Renal pelvis (tissue), 12 donors: ENCODE results near the gene SLC25A39. TPM values are rescaled to one million over a fixed set of nuclear protein-coding genes. Genes with fewer than 3 reads are reported as not detected.
"Not testable (repeated sequence)": the region's sequence is repeated elsewhere in the genome, so short reads cannot be mapped to it uniquely, and the experiment has no call there.

Source experiments
- DNase-seq: peaks from one replicate; pipeline ENCODE4 v3.0.0-alpha.2; 2013
- long read RNA-seq, 16 experiments: transcript quantifications; one replicate each; lab custom pipeline, GENCODE V29; 2026
- polyA plus RNA-seq, 3 donors: library from polyadenylated mRNA; unstranded; fragments of 120-200 nt; gene quantifications; one replicate each; pipeline ENCODE4 v1.2.1, GENCODE V29; 2013; ENCODE audit not compliant: insufficient read length in 3 of 3

SLC25A39 gene, protein sequence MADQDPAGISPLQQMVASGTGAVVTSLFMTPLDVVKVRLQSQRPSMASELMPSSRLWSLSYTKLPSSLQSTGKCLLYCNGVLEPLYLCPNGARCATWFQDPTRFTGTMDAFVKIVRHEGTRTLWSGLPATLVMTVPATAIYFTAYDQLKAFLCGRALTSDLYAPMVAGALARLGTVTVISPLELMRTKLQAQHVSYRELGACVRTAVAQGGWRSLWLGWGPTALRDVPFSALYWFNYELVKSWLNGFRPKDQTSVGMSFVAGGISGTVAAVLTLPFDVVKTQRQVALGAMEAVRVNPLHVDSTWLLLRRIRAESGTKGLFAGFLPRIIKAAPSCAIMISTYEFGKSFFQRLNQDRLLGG
- polyA plus RNA-seq, result 100 to 1,000 TPM; 107 to 135 (median 117) TPM
- long read RNA-seq, donor 1, transcript SLC25A39-201 (12 exons, 1,607 nt), result major isoform, 33 of 43 reads
- long read RNA-seq, donor 1, transcript SLC25A39-202 (12 exons, 1,565 nt), result minor isoform, 8 of 43 reads
- long read RNA-seq, donor 1, partial matches to known transcripts, result 0 of 43 reads
- long read RNA-seq, donor 1, other reads (novel, unspliced or antisense), result 0 of 43 reads
- long read RNA-seq, donor 2, transcript SLC25A39-201 (12 exons, 1,607 nt), result major isoform, 43 of 71 reads
- long read RNA-seq, donor 2, transcript SLC25A39-202 (12 exons, 1,565 nt), result minor isoform, 15 of 71 reads
- long read RNA-seq, donor 2, partial matches to known transcripts, result 7 of 71 reads
- long read RNA-seq, donor 2, other reads (novel, unspliced or antisense), result 0 of 71 reads
- long read RNA-seq, donor 3, transcript SLC25A39-201 (12 exons, 1,607 nt), result major isoform, 32 of 46 reads
- long read RNA-seq, donor 3, transcript SLC25A39-202 (12 exons, 1,565 nt), result minor isoform, 12 of 46 reads
- long read RNA-seq, donor 3, partial matches to known transcripts, result 0 of 46 reads
- long read RNA-seq, donor 3, other reads (novel, unspliced or antisense), result 0 of 46 reads
- long read RNA-seq, donor 4, transcript SLC25A39-202 (12 exons, 1,565 nt), result minor isoform, 13 of 46 reads
- long read RNA-seq, donor 4, transcript SLC25A39-201 (12 exons, 1,607 nt), result major isoform, 26 of 46 reads
- long read RNA-seq, donor 4, partial matches to known transcripts, result 0 of 46 reads
- long read RNA-seq, donor 4, other reads (novel, unspliced or antisense), result 0 of 46 reads
- long read RNA-seq, donor 5, transcript SLC25A39-202 (12 exons, 1,565 nt), result minor isoform, 5 of 28 reads
- long read RNA-seq, donor 5, transcript SLC25A39-201 (12 exons, 1,607 nt), result major isoform, 22 of 28 reads
- long read RNA-seq, donor 5, partial matches to known transcripts, result 0 of 28 reads
- long read RNA-seq, donor 5, other reads (novel, unspliced or antisense), result 0 of 28 reads
- long read RNA-seq, donor 6, transcript SLC25A39-201 (12 exons, 1,607 nt), result major isoform, 29 of 40 reads
- long read RNA-seq, donor 6, transcript SLC25A39-202 (12 exons, 1,565 nt), result minor isoform, 9 of 40 reads
- long read RNA-seq, donor 6, partial matches to known transcripts, result 0 of 40 reads
- long read RNA-seq, donor 6, other reads (novel, unspliced or antisense), result 0 of 40 reads
- long read RNA-seq, donor 7, transcript SLC25A39-202 (12 exons, 1,565 nt), result minor isoform, 10 of 60 reads
- long read RNA-seq, donor 7, transcript SLC25A39-201 (12 exons, 1,607 nt), result major isoform, 43 of 60 reads
- long read RNA-seq, donor 7, partial matches to known transcripts, result 5 of 60 reads
- long read RNA-seq, donor 7, other reads (novel, unspliced or antisense), result 0 of 60 reads
- long read RNA-seq, donor 8, transcript SLC25A39-202 (12 exons, 1,565 nt), result minor isoform, 8 of 44 reads
- long read RNA-seq, donor 8, transcript SLC25A39-201 (12 exons, 1,607 nt), result major isoform, 31 of 44 reads
- long read RNA-seq, donor 8, partial matches to known transcripts, result 5 of 44 reads
- long read RNA-seq, donor 8, other reads (novel, unspliced or antisense), result 0 of 44 reads
- long read RNA-seq, donor 9, transcript SLC25A39-201 (12 exons, 1,607 nt), result major isoform, 34 of 56 reads
- long read RNA-seq, donor 9, transcript SLC25A39-202 (12 exons, 1,565 nt), result minor isoform, 17 of 56 reads
- long read RNA-seq, donor 9, partial matches to known transcripts, result 0 of 56 reads
- long read RNA-seq, donor 9, other reads (novel, unspliced or antisense), result 0 of 56 reads
- long read RNA-seq, donor 10, transcript SLC25A39-201 (12 exons, 1,607 nt), result major isoform, 20 of 33 reads
- long read RNA-seq, donor 10, transcript SLC25A39-202 (12 exons, 1,565 nt), result minor isoform, 5 of 33 reads
- long read RNA-seq, donor 10, partial matches to known transcripts, result 5 of 33 reads
- long read RNA-seq, donor 10, other reads (novel, unspliced or antisense), result 0 of 33 reads
- long read RNA-seq, donor 11, transcript SLC25A39-201 (12 exons, 1,607 nt), result major isoform, 26 of 37 reads
- long read RNA-seq, donor 11, transcript SLC25A39-202 (12 exons, 1,565 nt), result minor isoform, 10 of 37 reads
- long read RNA-seq, donor 11, partial matches to known transcripts, result 0 of 37 reads
- long read RNA-seq, donor 11, other reads (novel, unspliced or antisense), result 0 of 37 reads
- long read RNA-seq, donor 12, transcript SLC25A39-202 (12 exons, 1,565 nt), result minor isoform, 14 of 73 reads
- long read RNA-seq, donor 12, transcript SLC25A39-201 (12 exons, 1,607 nt), result major isoform, 46 of 73 reads
- long read RNA-seq, donor 12, partial matches to known transcripts, result 7 of 73 reads
- long read RNA-seq, donor 12, other reads (novel, unspliced or antisense), result 0 of 73 reads
- long read RNA-seq, donor 13, transcript SLC25A39-202 (12 exons, 1,565 nt), result minor isoform, 7 of 25 reads
- long read RNA-seq, donor 13, transcript SLC25A39-201 (12 exons, 1,607 nt), result major isoform, 16 of 25 reads
- long read RNA-seq, donor 13, partial matches to known transcripts, result 0 of 25 reads
- long read RNA-seq, donor 13, other reads (novel, unspliced or antisense), result 0 of 25 reads
- long read RNA-seq, donor 14, result 0 reads
- long read RNA-seq, donor 15, result 0 reads
- long read RNA-seq, donor 16, transcript SLC25A39-201 (12 exons, 1,607 nt), result major isoform, 38 of 55 reads
- long read RNA-seq, donor 16, transcript SLC25A39-202 (12 exons, 1,565 nt), result minor isoform, 8 of 55 reads
- long read RNA-seq, donor 16, partial matches to known transcripts, result 5 of 55 reads
- long read RNA-seq, donor 16, other reads (novel, unspliced or antisense), result 0 of 55 reads

DNA sequence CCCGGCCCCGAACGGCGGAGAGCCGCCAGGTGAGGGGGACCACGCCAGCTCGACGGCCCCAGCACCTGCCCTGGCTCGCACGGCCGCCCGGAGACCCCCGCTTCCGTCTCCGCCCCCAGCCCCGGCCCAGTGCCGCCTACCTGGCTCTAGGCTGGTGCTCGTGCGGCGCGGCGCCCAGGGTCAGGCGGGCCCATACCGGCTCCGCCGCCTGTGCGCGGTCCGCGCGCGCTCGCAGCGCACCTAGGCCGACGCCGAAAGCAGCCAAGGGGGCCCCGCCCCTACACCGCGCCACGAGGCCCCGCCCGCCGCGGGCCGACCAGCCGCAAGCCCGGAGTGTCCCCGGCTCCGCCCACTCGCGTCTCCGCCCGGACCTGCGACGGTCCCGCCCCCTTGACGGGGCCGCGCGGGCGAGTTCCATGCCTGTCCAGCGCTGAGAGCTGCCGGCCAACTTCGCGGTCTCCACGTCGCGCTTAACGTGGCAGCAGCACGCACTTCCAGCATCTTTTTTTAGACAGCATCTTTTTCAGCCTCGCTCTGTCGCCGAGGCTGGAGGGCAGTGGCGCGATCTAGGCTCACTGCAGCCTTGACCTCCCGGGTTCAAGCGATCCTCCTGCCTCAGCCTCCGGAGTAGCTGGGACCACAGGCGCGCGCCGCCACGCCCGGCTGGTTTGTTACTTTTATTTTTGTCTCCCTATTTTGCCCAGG lies at the start of gene SLC25A39:
SLC25A39 (minus strand) TSS at position 253 of the 705 bp plus-strand sequence. CDS start 1,261 bp downstream, outside the sequence.
- DNase-seq, result peak; percentile 93

DNA sequence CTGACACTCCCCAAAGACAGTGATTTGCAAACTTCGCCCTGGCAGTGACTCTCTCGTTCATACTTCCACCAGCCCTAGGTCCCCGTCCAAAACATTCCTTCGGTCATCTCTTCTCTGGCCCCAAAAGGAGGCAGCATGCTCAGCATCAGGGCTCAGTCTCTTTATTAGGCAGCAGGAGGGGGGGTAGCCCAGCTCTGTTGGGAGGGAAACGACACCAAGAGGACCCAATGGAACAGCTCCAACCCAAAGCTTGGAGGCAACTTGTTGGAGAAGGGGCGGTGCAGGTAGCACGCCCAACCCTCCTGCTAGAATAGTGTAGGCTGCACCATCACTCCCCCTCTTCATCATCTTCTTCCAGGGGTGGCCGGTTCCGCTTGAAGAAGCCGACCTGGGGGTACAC lies 47.4 kb upstream of the SLC25A39 start:
- no peak for DNase-seq

DNA sequence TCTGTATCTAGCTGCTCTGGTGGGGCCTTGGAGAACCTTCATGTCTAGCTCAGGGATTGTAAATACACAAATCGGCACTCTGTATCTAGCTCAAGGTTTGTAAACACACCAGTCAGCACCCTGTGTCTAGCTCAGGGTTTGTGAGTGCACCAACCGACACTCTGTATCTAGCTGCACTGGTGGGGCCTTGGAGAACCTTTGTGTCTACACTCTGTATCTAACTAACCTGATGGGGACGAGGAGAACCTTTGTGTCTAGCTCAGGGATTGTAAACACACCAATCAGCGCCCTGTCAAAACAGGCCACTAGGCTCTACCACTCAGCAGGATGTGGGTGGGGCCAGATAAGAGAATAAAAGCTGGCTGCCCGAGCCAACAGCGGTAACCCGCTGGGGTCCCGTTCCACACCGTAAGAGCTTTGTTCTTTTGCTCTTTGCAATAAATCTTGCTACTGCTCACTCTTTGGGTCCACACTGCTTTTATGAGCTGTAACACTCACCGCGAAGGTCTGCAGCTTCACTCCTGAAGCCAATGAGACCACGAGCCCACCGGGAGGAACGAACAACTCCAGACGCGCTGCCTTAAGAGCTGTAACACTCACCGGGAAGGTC lies 44.9 kb upstream of the SLC25A39 start:
- DNase-seq, result not testable (repeated sequence)

DNA sequence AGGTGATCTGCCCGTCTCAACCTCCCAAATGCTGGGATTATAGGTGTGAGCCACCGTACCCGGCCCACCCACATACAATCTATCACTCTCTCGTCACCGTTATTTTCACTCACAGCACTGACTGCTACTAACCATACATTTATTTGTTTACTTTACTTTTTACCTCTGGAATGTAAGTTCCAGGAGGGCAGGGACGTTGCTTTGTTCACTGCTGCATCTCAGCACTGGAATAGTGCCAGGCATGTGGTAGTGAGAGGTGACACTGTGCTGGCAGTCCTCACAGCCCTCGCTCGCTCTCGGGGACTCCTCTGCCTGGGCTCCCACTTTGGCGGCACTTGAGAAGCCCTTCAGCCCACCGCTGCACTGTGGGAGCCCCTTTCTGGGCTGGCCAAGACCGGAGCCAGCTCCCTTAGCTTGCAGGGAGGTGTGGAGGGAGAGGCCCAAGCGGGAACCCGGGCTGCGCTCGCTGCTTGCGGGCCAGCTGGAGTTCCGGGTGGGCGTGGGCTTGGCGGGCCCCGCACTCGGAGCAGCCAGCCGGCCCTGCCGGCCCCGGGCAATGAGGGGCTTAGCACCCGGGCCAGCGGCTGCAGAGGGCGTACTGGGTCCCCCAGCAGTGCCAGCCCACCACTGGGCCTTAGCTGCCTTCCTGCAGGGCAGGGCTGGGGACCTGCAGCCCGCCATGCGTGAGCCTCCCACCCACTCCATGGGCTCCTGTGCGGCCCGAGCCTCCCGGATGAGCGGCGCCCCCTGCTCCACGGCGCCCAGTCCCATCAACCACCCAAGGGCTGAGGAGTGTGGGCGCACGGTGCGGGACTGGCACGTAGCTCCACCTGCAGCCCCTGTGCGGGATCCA lies 44.0 kb upstream of the SLC25A39 start:
- not testable (repeated sequence) for DNase-seq

DNA sequence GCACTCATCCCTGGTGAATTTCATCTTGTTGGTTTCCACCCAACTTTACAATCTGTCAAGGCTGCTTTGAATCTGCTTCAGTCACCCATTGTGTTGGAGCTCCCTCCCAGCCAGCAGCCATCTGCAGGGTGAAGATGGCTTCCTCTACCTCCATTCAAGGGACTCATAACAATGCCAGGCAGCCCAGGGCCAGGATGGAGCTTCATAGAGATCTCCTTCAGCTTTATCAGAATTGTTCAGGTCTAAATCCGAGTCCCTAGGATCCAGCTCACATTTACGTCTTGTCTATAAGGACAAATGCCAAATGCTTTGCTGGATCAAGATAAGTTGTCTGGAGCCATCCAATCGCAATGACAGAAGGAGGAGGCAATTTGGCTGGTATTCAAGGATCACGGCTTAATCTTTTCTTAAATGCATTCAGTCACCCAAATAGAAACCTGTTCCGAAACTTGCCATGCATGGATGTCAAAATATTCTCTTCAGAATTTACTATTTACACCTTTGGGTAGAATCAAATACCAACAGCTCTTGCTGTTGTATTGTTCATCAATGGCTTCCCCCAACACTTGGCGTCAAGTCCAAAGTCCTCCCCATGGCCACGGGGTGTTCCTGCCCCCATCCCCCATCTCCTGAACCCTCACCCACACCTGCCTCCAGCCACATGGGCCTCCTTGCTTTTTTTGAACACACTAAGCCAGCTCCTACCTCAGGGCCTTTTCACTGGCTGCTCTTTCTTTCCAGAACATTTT lies 42.8 kb upstream of the SLC25A39 start:
- DNase-seq, result no peak

DNA sequence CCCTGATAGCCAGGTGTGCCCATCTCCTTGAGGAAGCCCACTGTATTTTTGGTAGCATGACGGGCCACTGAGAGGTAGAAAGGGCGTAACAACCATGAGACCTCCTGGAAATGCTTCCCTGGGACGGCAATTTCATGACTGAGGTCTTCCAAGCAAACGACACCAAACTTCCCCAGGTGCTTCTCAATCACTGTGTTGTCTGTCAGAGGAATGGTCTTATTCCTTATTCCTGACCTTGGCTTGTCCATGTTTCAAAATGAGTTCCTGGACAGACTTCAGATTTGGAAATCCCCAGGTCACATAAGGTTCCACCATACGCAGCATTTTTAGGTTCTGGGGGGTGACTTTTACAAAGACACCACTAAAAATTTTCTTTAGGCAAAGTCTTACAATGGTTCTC lies 40.4 kb upstream of the SLC25A39 start:
- not testable (repeated sequence) for DNase-seq

DNA sequence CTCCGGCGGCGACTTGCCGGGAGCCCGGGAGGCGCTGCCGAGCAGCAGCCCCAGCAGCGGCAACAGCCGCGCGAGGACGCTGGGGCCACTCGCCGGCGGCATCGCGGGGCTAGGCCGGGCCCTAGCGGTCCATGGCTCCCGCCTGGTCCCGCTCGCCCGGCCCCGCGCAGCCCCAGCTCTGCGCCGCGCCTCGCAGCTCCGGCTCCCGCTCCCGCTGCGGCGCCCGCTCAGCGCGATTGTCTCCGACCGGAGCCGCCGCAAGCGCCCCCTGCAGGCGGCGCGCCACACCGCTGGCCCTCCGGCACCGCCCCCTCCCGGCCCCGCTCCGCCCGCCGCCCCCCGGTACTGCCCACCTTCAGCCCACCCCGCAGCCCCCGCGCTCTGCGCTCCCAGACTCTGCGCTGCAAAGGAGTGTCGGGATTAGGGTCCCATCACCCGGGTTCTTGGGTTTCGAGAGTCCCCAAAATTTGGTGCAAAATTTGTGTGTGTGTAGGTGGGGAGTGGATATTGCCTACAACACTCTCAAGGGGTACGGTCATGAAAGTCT lies 39.1 kb upstream of the SLC25A39 start, which contains the start of gene FAM171A2:
FAM171A2 (minus strand) TSS at position 241 of the 547 bp plus-strand sequence; CDS start at position 102, 139 bp downstream.
- DNase-seq, result peak; percentile 71

DNA sequence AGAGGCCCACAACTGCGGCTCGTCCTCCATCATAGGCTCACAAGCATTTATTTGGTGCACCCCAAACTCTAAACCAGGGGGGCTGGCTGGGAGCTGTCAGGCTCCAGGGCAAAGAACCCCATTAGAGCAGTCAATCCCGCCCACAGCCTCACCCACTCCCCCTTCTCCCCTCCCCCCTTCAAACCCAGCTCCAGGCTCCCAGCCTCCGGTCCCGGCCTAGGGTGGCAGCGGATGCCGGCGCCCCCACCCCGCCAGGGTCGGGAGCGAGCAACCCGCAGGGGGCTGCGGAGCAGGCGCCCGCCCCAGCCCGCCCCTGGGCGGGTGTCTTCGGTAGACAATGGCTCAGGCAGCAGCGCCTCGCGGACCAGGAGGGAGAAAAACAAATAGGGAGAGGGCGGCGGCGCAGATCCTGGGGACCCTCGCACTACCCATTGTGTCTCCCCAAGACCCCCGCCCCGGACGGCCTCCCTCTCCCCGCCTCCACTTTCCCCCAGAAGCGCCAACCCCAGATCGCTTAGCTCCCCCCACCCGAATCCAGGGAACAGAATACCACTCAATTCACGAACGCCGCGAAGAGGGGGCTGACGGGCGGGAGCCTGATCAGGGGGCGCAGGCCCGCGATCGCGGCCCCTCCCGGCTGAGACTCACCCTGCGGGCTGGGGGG lies 38.5 kb upstream of the SLC25A39 start:
- DNase-seq, result peak; percentile 21

DNA sequence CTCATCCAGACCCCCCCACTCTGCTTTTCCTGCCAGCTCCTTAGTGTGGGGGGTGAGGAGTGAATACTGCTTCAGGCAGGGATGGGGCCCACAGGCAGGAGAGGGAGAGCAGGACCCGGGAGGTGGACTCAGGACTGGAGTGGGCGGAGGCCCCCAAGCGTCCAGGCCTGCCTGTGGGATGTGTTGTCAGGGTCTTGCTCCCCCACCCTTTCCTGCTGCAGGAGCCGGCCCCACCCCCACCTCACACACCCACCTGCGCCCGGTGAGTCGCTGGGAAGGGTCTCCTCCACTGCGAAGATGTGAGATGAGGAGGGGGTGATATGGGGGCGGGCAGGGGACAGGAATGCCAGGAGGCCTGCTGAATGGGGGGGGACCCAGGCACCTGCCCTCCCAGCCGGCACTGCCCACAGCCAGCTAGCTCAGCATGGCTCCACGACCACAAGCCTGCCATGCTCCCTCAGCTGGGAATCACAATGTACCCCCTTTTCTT lies 37.9 kb upstream of the SLC25A39 start:
- no peak for DNase-seq

DNA sequence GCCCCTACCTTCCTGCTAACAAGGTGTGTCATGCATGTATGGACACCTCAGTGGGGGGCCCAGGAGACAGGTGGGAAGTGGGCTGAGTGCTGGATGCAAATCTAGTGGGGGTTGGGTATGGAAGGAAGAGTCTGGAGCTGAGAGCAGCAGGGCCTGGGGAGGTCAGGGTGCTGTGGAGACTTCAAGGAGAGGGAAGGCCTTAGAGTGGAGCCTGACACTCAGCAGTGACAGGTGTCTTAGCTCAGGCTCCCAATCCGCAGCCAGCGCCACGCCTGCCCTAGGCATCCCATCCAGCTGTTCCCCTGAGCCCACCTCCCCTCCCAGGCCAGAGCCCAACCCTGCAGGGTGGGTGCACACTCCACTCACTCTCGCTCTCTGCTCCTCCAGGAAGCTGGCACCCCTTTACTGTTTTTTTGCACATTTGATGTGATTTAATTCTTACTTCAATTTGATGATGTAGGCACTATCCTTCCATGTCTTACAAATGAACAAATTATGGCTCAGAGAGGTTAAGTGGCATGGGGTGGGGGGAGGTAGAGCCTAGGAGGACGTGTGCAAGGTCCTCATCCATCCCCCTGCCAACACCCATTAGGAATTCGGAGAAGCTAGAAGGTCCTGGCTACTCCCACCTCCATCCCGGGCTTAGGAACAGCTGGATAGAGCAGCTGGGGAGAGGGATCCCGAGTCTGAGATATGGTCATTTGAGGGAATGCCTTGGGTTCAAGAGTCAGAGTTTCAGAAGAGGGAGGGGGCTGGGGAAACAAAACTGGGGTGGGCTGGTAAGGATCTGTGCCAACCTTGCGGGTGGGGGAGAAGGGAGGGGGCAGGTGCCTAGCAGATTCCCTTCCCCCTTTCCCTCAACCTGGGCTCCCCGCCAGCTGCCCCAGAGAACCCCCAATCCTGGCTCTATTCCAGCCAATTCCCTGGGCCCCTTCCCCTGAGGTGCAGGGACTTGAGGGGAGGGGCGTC lies 37.0 kb upstream of the SLC25A39 start:
- peak; percentile 28 for DNase-seq

DNA sequence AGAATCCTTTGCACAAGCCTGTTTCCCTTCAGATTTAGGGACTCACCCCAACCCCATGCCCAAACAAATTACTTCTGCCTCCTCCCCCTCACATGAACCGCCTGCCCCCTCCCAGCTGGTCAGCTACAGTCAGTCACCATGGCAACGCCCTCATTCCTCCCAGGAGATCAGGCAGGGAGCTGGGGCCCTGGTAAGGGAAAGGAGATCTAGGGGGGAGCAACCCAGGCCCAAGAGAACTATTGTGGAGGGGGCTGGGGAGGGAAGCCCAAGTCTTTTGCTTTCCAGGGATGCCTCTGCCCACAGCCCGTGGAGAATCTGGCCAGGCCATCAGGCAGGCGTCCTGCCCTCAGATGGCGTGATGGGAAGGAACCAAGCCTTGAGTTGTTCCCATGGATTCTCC lies 36.2 kb upstream of the SLC25A39 start:
- peak; percentile 87 for DNase-seq

DNA sequence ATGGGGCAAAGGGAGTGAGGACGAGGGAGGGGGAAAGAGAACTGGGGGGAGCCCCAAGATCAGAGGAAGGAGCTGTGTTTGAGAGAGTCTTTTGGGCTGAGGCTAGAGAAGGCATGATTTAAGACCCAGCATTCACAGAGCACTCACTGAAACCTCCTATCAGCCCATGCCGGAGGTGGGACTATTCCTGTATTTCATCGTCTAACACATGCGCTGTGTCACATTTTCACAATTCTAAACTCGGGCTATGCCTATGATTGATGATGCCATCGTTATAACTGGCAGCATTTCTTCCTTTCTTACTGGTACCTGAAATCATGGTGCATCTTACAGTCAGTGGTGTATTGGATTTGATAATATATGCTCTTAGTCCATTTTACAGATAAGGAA lies 35.5 kb upstream of the SLC25A39 start:
- DNase-seq, result no peak
